GM10266 (cell line): ENCODE measurements around the gene SESN2.

Experiments
- DNase-seq: peaks from one replicate; pipeline ENCODE4 v3.0.0; 2012; ENCODE audit errors: extremely low spot score
- CTCF ChIP-seq: IDR thresholded peaks from 2 replicates; pipeline ENCODE4 v1.5.1; 2012; ENCODE audit warnings: mild to moderate bottlenecking, low read depth; ENCODE audit not compliant: control insufficient read depth, insufficient read depth; ENCODE audit errors: missing control alignments

The SESN2 gene

DNA sequence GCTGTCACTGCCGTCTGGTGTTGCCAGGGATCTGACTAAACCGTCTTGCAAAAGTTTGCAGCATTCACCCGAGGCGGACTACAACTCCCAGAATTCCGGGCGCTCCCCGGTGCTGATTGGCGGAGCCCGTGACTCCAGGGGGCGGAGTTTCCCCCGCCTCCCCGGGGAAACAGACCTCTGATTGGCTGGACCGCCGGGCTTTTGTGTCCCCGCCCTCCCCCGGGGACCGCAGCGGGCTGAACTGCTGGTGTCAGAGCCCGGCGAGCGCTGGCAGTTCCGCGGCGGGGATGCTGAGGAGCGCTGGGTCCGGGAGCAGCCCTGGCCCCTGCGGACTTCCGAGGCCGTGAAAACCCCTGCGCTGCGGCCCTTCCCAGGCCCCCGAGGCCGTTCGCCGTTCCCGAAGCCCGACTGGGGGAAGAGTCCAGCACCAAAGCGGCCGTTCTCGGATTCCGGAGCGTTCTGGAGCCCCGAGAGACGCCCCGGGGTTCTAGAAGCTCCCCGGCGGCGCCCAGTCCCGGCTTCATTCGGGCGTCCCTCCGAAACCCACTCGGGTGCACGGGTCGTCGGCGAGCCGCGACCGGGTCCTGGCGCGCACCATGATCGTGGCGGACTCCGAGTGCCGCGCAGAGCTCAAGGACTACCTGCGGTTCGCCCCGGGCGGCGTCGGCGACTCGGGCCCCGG lies at the start of gene SESN2:
TSS of gene SESN2 (plus strand) at position 267 of the 682 bp plus-strand sequence. CDS start at position 597, 330 bp downstream.
- peak; percentile 97 for DNase-seq
- TF ChIP-seq CTCF = no peak

DNA sequence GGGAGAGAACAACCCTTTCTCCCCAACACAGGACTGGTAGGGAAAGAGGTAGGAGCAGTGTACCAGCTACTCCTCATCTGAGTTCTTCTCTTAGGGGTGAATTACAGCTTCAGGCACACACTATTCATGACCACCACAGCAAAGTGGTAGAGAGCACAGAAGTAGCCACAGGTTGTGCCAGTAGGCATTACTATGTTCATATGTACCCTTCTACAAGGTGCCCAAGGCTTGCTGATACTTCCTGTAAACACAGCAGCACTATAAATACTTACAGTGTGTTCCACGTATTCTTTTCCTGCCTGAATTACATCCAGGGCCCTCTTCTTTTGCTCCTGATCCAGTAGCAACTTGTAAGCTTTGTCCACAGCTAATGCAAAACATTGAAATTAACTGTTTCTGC lies 49.6 kb upstream of the SESN2 start:
- TF ChIP-seq CTCF = no peak
- DNase-seq = no peak

GRCh38 chr1:28213315-28213714 lies 46.0 kb upstream of the SESN2 start:
- no peak for TF ChIP-seq CTCF

DNA sequence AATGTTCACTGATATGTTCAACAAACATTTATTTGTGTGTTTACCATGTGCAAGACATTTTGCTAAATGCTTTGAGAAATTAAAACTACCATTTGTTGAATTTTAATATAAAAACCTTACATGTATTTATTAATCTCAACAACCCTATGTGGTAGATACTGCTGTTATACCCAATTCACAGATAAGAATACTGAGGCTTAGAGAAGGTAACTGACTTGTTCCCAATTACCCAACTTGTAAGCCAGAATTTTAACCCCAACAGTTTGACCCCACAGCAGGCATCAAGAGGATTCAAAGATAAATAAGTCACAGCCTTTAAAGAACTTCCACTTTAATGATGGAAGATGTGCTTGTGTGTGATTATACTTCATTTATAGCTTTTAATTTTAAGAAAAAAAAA lies 30.2 kb upstream of the SESN2 start:
- TF ChIP-seq CTCF = no peak
- no peak for DNase-seq

More at GRCh38 chr1:28213315-28213714, 46.0 kb upstream of the SESN2 start:
- no peak for DNase-seq

DNA sequence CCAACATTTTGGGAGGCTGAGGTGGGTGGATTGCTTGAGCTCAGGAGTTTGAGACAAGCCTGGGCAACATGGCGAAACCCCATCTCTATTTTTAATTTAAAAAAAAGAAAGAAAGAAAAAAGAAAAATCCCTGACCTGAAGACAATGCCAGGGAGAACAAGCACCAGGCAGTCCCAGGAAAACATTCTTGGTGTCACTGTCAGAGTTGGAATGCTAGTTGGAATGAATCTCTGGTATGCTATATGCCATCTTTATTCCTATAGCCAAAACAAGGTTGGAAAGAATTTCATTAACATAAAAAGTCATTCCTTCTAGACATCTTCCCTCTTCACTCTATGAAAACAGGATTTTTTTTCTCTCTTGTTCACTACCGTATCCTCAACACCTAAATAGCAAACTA lies 29.3 kb upstream of the SESN2 start:
- no peak for DNase-seq
- no peak for TF ChIP-seq CTCF

DNA sequence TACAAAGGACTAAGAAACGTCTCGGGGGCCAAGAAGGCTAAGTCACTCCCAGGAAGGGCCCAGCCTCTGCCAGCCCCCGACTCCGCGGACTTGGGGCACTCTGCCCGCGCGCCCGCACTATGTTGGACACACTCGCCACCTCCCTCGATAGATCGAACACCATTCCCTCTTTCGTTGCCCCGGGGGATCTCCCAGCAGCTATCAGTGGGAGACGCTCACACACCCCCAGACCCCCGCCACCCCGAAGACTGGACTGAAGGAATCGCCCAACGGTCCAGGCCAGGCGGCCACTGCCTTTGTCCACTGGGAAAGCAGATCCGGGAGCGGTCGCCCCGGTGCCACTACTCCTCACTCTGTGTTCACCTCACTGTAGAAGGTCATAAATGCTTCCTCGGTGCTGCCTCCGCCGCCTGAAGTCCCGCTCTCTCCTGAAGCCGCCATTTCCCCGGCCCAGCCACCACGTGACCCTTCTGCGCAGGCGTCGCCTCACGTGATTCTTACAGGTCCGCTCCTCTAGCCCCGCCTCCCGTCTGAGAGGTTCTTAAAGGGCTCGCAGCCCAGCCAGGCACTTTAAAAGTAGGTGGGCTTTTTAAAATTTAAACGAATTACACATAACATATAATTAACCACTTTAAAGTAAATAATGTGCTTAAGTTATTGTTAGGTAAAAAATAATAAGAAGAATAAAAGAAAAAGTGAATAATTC lies 26.6 kb upstream of the SESN2 start, which contains the start of gene DNAJC8:
TSS of gene DNAJC8 (minus strand) at position 472 of the 706 bp plus-strand sequence. CDS start at position 441, 31 bp downstream.
- DNase-seq = peak; percentile 86
- no peak for TF ChIP-seq CTCF

- DNase-seq = no peak
- no peak for TF ChIP-seq CTCF
Measured at GRCh38 chr1:28233264-28233606, 26.1 kb upstream of the SESN2 start.
